ENCODE data around the gene ARGLU1.

ARGLU1 gene

GRCh38 chr13:106536244-106537034 is 31.5 kb downstream of the ARGLU1 start:
- peak; percentile 75 to 77 for DNase-seq
- peak; percentile 44 for ATAC-seq
- peak overlapping the region; percentile 7 to 82 for H3K27ac Mint-ChIP-seq
- H3K4me3 Mint-ChIP-seq = peak overlapping the region; percentile 86 to 97
- H3K9me3 Mint-ChIP-seq = no peaks in the 10 kb centered on the region
- H3K27me3 Mint-ChIP-seq = peaks cover 33% of the 10 kb centered on the region
- peaks cover 27% of the 10 kb centered on the region for H3K4me1 Mint-ChIP-seq

- Mint-ChIP-seq H3K9me3 (no peaks in the 10 kb centered on the region), H3K27ac (peak within 1 kb of the TSS; percentile 7 to 82), H3K4me1 (peaks cover 27% of the 10 kb centered on the region), H3K4me3 (peak within 1 kb of the TSS; percentile 86 to 97), H3K27me3 (peaks cover 40% of the 10 kb centered on the region)
- ATAC-seq (peak; percentile 95), DNase-seq (peak; percentile 88 to 90)
Measured at GRCh38 chr13:106535552-106536243, 32.2 kb downstream of the ARGLU1 start, which contains the start of gene EFNB2. Gene EFNB2, minus strand, starts transcription at chr13:106535662. Its CDS starts 698 bp downstream, at chr13:106534964.

- Mint-ChIP-seq H3K27me3 (peaks cover 48% of the 10 kb centered on the region), H3K27ac (no peak overlapping the region), H3K4me3 (peak overlapping the region; percentile 79 to 86), H3K4me1 (peaks cover 27% of the 10 kb centered on the region), H3K9me3 (no peaks in the 10 kb centered on the region)
- ATAC-seq (peak; percentile 54), DNase-seq (peak; percentile 13 to 30)
Measured at GRCh38 chr13:106534639-106535551, 33.0 kb downstream of the ARGLU1 start.

GRCh38 chr13:106533943-106534638 is 33.8 kb downstream of the ARGLU1 start:
- Mint-ChIP-seq H3K4me1 (peaks cover 27% of the 10 kb centered on the region), H3K4me3 (peak overlapping the region; percentile 75 to 78), H3K27me3 (peaks cover 56% of the 10 kb centered on the region), H3K9me3 (no peaks in the 10 kb centered on the region), H3K27ac (no peak overlapping the region)
- ATAC-seq = no peak
- peak; percentile 25 to 30 for DNase-seq

- H3K27me3 Mint-ChIP-seq = peaks cover 64% of the 10 kb centered on the region
- no peaks in the 10 kb centered on the region for H3K9me3 Mint-ChIP-seq
- H3K4me3 Mint-ChIP-seq = peak overlapping the region; percentile 24 to 61
- H3K27ac Mint-ChIP-seq = no peak overlapping the region
- ATAC-seq = no peak
- peaks cover 27% of the 10 kb centered on the region for H3K4me1 Mint-ChIP-seq
- peak; percentile 18 to 21 for DNase-seq
Measured at GRCh38 chr13:106533101-106533942, 34.6 kb downstream of the ARGLU1 start.

GRCh38 chr13:106532111-106532929 is 35.6 kb downstream of the ARGLU1 start:
- ATAC-seq = no peak
- no peak overlapping the region for H3K27ac Mint-ChIP-seq
- H3K4me3 Mint-ChIP-seq = peak overlapping the region in 1 of 2 donors; percentile 61
- DNase-seq = no peak
- peaks cover 68% of the 10 kb centered on the region for H3K27me3 Mint-ChIP-seq
- H3K4me1 Mint-ChIP-seq = peaks cover 27% of the 10 kb centered on the region
- no peaks in the 10 kb centered on the region for H3K9me3 Mint-ChIP-seq

GRCh38 chr13:106530980-106531481 is 36.9 kb downstream of the ARGLU1 start:
- Mint-ChIP-seq H3K4me1 (peaks cover 21% of the 10 kb centered on the region), H3K27ac (no peak overlapping the region), H3K4me3 (no peak overlapping the region), H3K27me3 (peaks cover 71% of the 10 kb centered on the region), H3K9me3 (no peaks in the 10 kb centered on the region)
- DNase-seq (no peak), ATAC-seq (no peak)

GRCh38 chr13:106530171-106530851 is 37.6 kb downstream of the ARGLU1 start:
- ATAC-seq = no peak
- H3K9me3 Mint-ChIP-seq = no peaks in the 10 kb centered on the region
- peaks cover 78% of the 10 kb centered on the region for H3K27me3 Mint-ChIP-seq
- no peak overlapping the region for H3K27ac Mint-ChIP-seq
- no peak for DNase-seq
- H3K4me1 Mint-ChIP-seq = peaks cover 20% of the 10 kb centered on the region
- H3K4me3 Mint-ChIP-seq = no peak overlapping the region

GRCh38 chr13:106529415-106530170 is 38.3 kb downstream of the ARGLU1 start:
- Mint-ChIP-seq H3K9me3 (no peaks in the 10 kb centered on the region), H3K4me1 (peaks cover 20% of the 10 kb centered on the region), H3K4me3 (no peak overlapping the region), H3K27ac (no peak overlapping the region), H3K27me3 (peaks cover 78% of the 10 kb centered on the region)
- DNase-seq (no peak), ATAC-seq (no peak)

GRCh38 chr13:106528718-106529414 is 39.1 kb downstream of the ARGLU1 start:
- Mint-ChIP-seq H3K9me3 (no peaks in the 10 kb centered on the region), H3K27me3 (peaks cover 78% of the 10 kb centered on the region), H3K4me1 (peaks cover 14% of the 10 kb centered on the region), H3K27ac (no peak overlapping the region), H3K4me3 (no peak overlapping the region)
- ATAC-seq (no peak), DNase-seq (no peak)

GRCh38 chr13:106527826-106528225 is 40.1 kb downstream of the ARGLU1 start:
- Mint-ChIP-seq H3K9me3 (no peaks in the 10 kb centered on the region), H3K27me3 (peaks cover 78% of the 10 kb centered on the region)
- ATAC-seq = no peak

GRCh38 chr13:106527445-106527801 is 40.5 kb downstream of the ARGLU1 start:
- DNase-seq = no peak
- H3K9me3 Mint-ChIP-seq = no peaks in the 10 kb centered on the region
- no peak overlapping the region for H3K27ac Mint-ChIP-seq
- ATAC-seq = no peak
- H3K4me3 Mint-ChIP-seq = no peak overlapping the region
- H3K4me1 Mint-ChIP-seq = no peaks in the 10 kb centered on the region
- H3K27me3 Mint-ChIP-seq = peaks cover 75% of the 10 kb centered on the region

More at GRCh38 chr13:106527826-106528225, 40.1 kb downstream of the ARGLU1 start:
- H3K4me3 Mint-ChIP-seq = no peak overlapping the region
- H3K27ac Mint-ChIP-seq = no peak overlapping the region
- H3K4me1 Mint-ChIP-seq = peaks cover 3% of the 10 kb centered on the region
- no peak for DNase-seq
